H9 (cell line): ENCODE measurements around the gene PGLYRP2. TPM values are rescaled to one million over a fixed set of nuclear protein-coding genes. Genes with fewer than 3 reads are reported as not detected.

Source experiments
- DNase-seq: peaks from one replicate; pipeline ENCODE4 v3.0.0-alpha.2; 2017
- H2AFZ ChIP-seq: one replicate; pipeline ENCODE4 v1.6.1; 2013; ENCODE audit warnings: mild to moderate bottlenecking, low read length, control low read depth, moderate library complexity
- H2AK5ac ChIP-seq: 2 replicates; pipeline ENCODE4 v1.6.1; 2013; ENCODE audit warnings: low read length, control low read depth, mixed read lengths; ENCODE audit not compliant: insufficient read length
- H2BK120ac ChIP-seq: one replicate; pipeline ENCODE4 v1.6.1; 2013; ENCODE audit warnings: low read depth, mild to moderate bottlenecking, low read length, control low read depth, inconsistent platforms; ENCODE audit not compliant: poor library complexity, severe bottlenecking
- H2BK12ac ChIP-seq: 2 replicates; pipeline ENCODE4 v1.6.1; 2013; ENCODE audit warnings: low read length, control low read depth, mixed read lengths, low read depth; ENCODE audit not compliant: insufficient read length
- H2BK15ac ChIP-seq: 2 replicates; pipeline ENCODE4 v1.6.1; 2013; ENCODE audit warnings: low read depth, low read length, control low read depth
- H2BK20ac ChIP-seq: one replicate; pipeline ENCODE4 v1.6.1; 2013; ENCODE audit warnings: low read depth, mild to moderate bottlenecking, low read length, control low read depth, inconsistent platforms; ENCODE audit not compliant: poor library complexity, severe bottlenecking
- H2BK5ac ChIP-seq: 2 replicates; pipeline ENCODE4 v1.6.1; 2013; ENCODE audit warnings: low read length, control low read depth, mixed read lengths; ENCODE audit not compliant: insufficient read length
- H3K14ac ChIP-seq: 2 replicates; pipeline ENCODE4 v1.6.1; 2013; ENCODE audit warnings: low read length, control low read depth; ENCODE audit not compliant: insufficient read depth
- H3K18ac ChIP-seq: 2 replicates; pipeline ENCODE4 v1.6.1; 2013; ENCODE audit warnings: low read depth, mild to moderate bottlenecking, mixed read lengths, low read length, control low read depth; ENCODE audit not compliant: insufficient read length
- H3K23ac ChIP-seq: 2 replicates; pipeline ENCODE4 v1.6.1; 2013; ENCODE audit warnings: low read length, control low read depth, mixed read lengths, low read depth; ENCODE audit not compliant: insufficient read length
- H3K23me2 ChIP-seq: 2 replicates; pipeline ENCODE4 v1.6.1; 2013; ENCODE audit warnings: low read depth, mild to moderate bottlenecking, mixed read lengths, low read length, control low read depth; ENCODE audit not compliant: insufficient read length, poor library complexity, severe bottlenecking
- H3K27ac ChIP-seq: 2 replicates; pipeline ENCODE4 v1.5.1; 2013; ENCODE audit warnings: low read length, control low read depth, mixed read lengths, low read depth; ENCODE audit not compliant: insufficient read length
- H3K27me3 ChIP-seq: 2 replicates; pipeline ENCODE4 v1.6.1; 2013; ENCODE audit warnings: low read length, control low read depth, inconsistent platforms; ENCODE audit not compliant: insufficient read depth
- H3K4ac ChIP-seq: 2 replicates; pipeline ENCODE4 v1.6.1; 2013; ENCODE audit warnings: low read depth, mild to moderate bottlenecking, control low read depth, inconsistent platforms, low read length, moderate library complexity
- H3K4me1 ChIP-seq: 2 replicates; pipeline ENCODE4 v1.6.1; 2013; ENCODE audit warnings: low read length, control low read depth, inconsistent platforms; ENCODE audit not compliant: insufficient read depth
- H3K4me2 ChIP-seq: 2 replicates; pipeline ENCODE4 v1.6.1; 2013; ENCODE audit warnings: low read length, control low read depth, mixed read lengths; ENCODE audit not compliant: insufficient read length, insufficient read depth
- H3K56ac ChIP-seq: 2 replicates; pipeline ENCODE4 v1.6.1; 2013; ENCODE audit warnings: low read depth, mild to moderate bottlenecking, mixed read lengths, low read length, control low read depth; ENCODE audit not compliant: insufficient read length
- H3K79me1 ChIP-seq: 2 replicates; pipeline ENCODE4 v1.6.1; 2013; ENCODE audit warnings: low read depth, mild to moderate bottlenecking, moderate library complexity, low read length, control low read depth, inconsistent platforms; ENCODE audit not compliant: insufficient read depth, poor library complexity, severe bottlenecking
- H3K79me2 ChIP-seq: 2 replicates; pipeline ENCODE4 v1.6.1; 2013; ENCODE audit warnings: low read length, control low read depth, inconsistent platforms; ENCODE audit not compliant: insufficient read depth
- H3K9ac ChIP-seq: 2 replicates; pipeline ENCODE4 v1.6.1; 2013; ENCODE audit warnings: low read length, control low read depth, mixed read lengths; ENCODE audit not compliant: insufficient read length; ENCODE audit errors: extremely low read depth
- H3K9me3 ChIP-seq: one replicate; pipeline ENCODE4 v1.6.1; 2013; ENCODE audit warnings: low read depth, low read length, inconsistent platforms; ENCODE audit not compliant: control insufficient read depth
- H3T11ph ChIP-seq: one replicate; pipeline ENCODE4 v1.6.1; 2013; ENCODE audit warnings: mild to moderate bottlenecking, low read length, control low read depth, inconsistent platforms
- H4K20me1 ChIP-seq: one replicate; pipeline ENCODE4 v1.6.1; 2013; ENCODE audit not compliant: control insufficient read depth, insufficient read length, insufficient read depth
- H4K5ac ChIP-seq: 2 replicates; pipeline ENCODE4 v1.6.1; 2013; ENCODE audit warnings: low read depth, mild to moderate bottlenecking, mixed read lengths, low read length, control low read depth; ENCODE audit not compliant: insufficient read length
- H4K8ac ChIP-seq: replicated peaks from 2 replicates; pipeline ENCODE4 v1.6.1; 2013; ENCODE audit warnings: low read length, control low read depth, mixed read lengths, low read depth; ENCODE audit not compliant: insufficient read length
- H4K91ac ChIP-seq: 2 replicates; pipeline ENCODE4 v1.6.1; 2013; ENCODE audit warnings: low read depth, mild to moderate bottlenecking, moderate library complexity, mixed read lengths, low read length, control low read depth; ENCODE audit not compliant: insufficient read length
- H3K27ac Mint-ChIP-seq, 3 experiments: 2 replicates in 2 of 3; 3 replicates in 1 of 3; pipeline ENCODE4 v1.8.0; 2020 to 2021; ENCODE audit warnings: mixed read lengths in 3 of 3, mild to moderate bottlenecking in 1 of 3, moderate library complexity in 1 of 3
- H3K27me3 Mint-ChIP-seq: 2 replicates; pipeline ENCODE4 v1.8.0; 2021; ENCODE audit warnings: low read depth, mild to moderate bottlenecking, moderate library complexity, mixed read lengths
- H3K36me3 Mint-ChIP-seq, 3 experiments: 2 replicates in 2 of 3; 3 replicates in 1 of 3; pipeline ENCODE4 v1.8.0; 2020 to 2021; ENCODE audit warnings: low read depth in 3 of 3, mixed read lengths in 3 of 3; ENCODE audit not compliant: insufficient read depth in 1 of 3
- H3K4me1 Mint-ChIP-seq, 2 experiments: 2 replicates each; pipeline ENCODE4 v1.8.0; 2020; ENCODE audit warnings: mixed read lengths in 2 of 2
- H3K4me3 Mint-ChIP-seq, 2 experiments: 2 replicates in 1 of 2; 3 replicates in 1 of 2; pipeline ENCODE4 v1.8.0; 2020 to 2021; ENCODE audit warnings: mild to moderate bottlenecking in 2 of 2, mixed read lengths in 2 of 2, moderate library complexity in 1 of 2
- H3K9me3 Mint-ChIP-seq, 2 experiments: 2 replicates in 1 of 2; 3 replicates in 1 of 2; pipeline ENCODE4 v1.8.0; 2020; ENCODE audit warnings: mild to moderate bottlenecking in 2 of 2, mixed read lengths in 2 of 2, moderate library complexity in 1 of 2
- WGBS: extraction: QIAGEN DNeasy Blood & Tissue Kit; methylation state at CpG from one replicate; pipeline ENCODE4 v1.1.7; 2013; ENCODE audit warnings: missing lambda C conversion rate, low lambda C conversion rate, mixed read lengths; ENCODE audit not compliant: insufficient read length; ENCODE audit errors: extremely low coverage; 5-methylcytosine and 5-hydroxymethylcytosine counted together
- total RNA-seq: library from RNA; stranded (reverse); gene quantifications from 2 replicates; pipeline ENCODE4 v1.2.1, GENCODE V29; 2021
- TF ChIP-seq, protein P1 (sequence below): fragments of 200-600 bp; sonication (generic); conservative IDR thresholded peaks from 3 replicates; pipeline ENCODE4 v1.8.0; 2021; ENCODE audit warnings: antibody characterized with exemption, mild to moderate bottlenecking

PGLYRP2 gene
- total RNA-seq, 1 experiment from 2014 or later, result not detected

DNA sequence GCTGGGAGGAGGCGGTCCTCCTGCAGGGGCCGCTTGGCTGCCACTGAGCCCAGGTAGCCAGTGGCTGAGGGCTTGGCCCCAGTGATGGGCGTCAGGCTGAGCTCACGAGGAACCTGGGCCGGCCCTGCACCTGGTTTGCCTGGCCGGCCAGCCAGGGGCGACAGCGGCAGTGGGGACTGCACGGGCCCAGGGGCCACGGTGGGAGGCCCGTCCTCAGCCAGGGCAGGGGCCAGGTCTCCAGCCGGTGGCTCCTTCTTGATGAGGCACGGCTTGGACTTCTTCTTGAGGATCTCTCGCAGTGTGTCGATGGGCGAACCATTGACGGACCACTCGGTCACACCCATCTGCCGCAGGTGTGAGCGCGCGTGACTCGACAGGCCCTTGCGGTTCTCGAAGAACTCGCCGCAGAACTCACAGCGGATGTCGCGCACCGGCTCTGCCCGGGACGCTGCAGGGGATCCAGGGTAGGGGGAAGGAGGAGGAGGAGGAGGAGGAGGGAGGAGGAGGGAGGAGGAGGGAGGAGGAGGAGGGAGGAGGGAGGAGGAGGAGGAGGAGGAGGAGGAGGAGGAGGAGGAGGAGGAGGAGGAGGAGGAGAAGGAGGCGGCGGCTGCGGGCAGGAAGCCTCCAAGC is 53.9 kb downstream of the PGLYRP2 start:
- H3K4me1 Mint-ChIP-seq, result peaks cover 2% of the 10 kb centered on the region in 2 experiments; a peak in 2 of 4 replicates
- Histone ChIP-seq H2AK5ac (no peak overlapping the region), H3K56ac (no peak overlapping the region), H3K4me2 (no peak overlapping the region), H3K79me1 (peaks cover 6% of the 10 kb centered on the region), H3K18ac (no peak overlapping the region), H3K27ac (no peak overlapping the region), H3K4me1 (no peaks in the 10 kb centered on the region), H4K20me1 (no peaks in the 10 kb centered on the region), H3K9ac (no peak overlapping the region), H3K14ac (no peak overlapping the region), H3K23ac (no peak overlapping the region), H2BK5ac (no peak overlapping the region), H3K27me3 (no peaks in the 10 kb centered on the region), H3K23me2 (no peaks in the 10 kb centered on the region), H4K91ac (no peak overlapping the region), H3K4ac (no peak overlapping the region), H3T11ph (no peak overlapping the region), H3K79me2 (no peaks in the 10 kb centered on the region; the same call in 1 of the 2 replicates), H2BK120ac (no peak overlapping the region), H4K5ac (no peak overlapping the region), H4K8ac (no peak overlapping the region), H2BK12ac (no peak overlapping the region), H2AFZ (no peak overlapping the region), H3K9me3 (no peaks in the 10 kb centered on the region), H2BK15ac (no peak overlapping the region), H2BK20ac (no peak overlapping the region)
- DNase-seq, result no peak
- WGBS, result no CpG with 5 or more reads among the region's 36 CpGs
- peaks cover 0 to 3% of the 10 kb centered on the region in 2 experiments; a peak in 2 of 5 replicates for H3K9me3 Mint-ChIP-seq
- H3K27me3 Mint-ChIP-seq, result no peaks in the 10 kb centered on the region
- H3K36me3 Mint-ChIP-seq, result peaks cover 36 to 51% (median 46%) of the 10 kb centered on the region in 3 experiments
- no peak overlapping the region for H3K4me3 Mint-ChIP-seq
- TF ChIP-seq, protein P1, sequence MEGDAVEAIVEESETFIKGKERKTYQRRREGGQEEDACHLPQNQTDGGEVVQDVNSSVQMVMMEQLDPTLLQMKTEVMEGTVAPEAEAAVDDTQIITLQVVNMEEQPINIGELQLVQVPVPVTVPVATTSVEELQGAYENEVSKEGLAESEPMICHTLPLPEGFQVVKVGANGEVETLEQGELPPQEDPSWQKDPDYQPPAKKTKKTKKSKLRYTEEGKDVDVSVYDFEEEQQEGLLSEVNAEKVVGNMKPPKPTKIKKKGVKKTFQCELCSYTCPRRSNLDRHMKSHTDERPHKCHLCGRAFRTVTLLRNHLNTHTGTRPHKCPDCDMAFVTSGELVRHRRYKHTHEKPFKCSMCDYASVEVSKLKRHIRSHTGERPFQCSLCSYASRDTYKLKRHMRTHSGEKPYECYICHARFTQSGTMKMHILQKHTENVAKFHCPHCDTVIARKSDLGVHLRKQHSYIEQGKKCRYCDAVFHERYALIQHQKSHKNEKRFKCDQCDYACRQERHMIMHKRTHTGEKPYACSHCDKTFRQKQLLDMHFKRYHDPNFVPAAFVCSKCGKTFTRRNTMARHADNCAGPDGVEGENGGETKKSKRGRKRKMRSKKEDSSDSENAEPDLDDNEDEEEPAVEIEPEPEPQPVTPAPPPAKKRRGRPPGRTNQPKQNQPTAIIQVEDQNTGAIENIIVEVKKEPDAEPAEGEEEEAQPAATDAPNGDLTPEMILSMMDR, result no peak
- no peak overlapping the region for H3K27ac Mint-ChIP-seq
